LoVo (cell line): ENCODE measurements around the gene TBXA2R.

Experiments used
- DNase-seq: peaks from one replicate; pipeline ENCODE4 v3.0.0-alpha.2; 2016; ENCODE audit warnings: low spot score

TBXA2R gene

DNA sequence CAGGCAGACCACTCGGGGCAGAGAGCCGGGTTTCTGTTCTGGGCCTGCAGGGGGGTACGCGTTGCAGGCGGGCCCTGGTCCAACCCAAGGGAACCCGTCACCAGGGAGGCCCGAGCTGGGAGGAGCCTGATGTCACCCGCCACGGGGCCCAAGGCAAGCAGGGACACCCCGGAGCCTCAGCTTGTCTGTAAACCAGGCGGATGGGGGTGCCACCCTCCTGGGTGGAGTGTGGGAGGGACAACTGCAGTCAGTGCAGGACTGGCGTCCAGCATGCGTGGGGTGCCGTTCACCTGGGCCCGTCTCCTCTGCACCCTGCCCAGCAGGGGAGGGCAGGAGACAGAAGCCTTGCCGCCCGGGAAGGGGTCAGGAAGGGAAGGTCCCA, 12.9 kb upstream of the TBXA2R start:
- DNase-seq, result no peak

GRCh38 chr19:3618811-3619630, 12.3 kb upstream of the TBXA2R start:
- no peak for DNase-seq

- DNase-seq, result peak; percentile 27
Measured at GRCh38 chr19:3618144-3618810, 11.6 kb upstream of the TBXA2R start.

DNA sequence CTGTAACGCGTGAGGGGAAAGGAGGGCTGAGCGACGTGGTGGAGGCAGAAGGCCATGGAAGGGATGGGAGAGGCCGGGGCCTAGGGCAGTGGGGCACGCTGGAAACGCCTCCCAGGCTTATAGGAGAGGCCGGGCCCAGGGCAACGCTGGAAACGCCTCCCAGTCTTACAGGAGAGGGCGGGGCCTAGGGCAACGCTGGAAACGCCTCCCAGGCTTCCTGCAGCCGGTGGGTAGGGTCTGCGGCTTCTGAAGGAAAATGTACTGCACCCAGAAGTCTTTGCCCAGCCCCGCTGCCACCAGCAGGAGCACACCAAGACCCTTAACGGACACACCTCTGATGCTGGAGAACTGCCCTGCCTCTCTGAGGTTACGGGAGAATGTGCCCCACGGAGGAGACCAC, 10.8 kb upstream of the TBXA2R start:
- DNase-seq, result no peak

GRCh38 chr19:3615524-3616135, 9.0 kb upstream of the TBXA2R start:
- DNase-seq, result no peak

GRCh38 chr19:3614858-3615505, 8.3 kb upstream of the TBXA2R start:
- no peak for DNase-seq

- DNase-seq, result no peak
Measured at GRCh38 chr19:3613818-3614661, 7.4 kb upstream of the TBXA2R start.

DNA sequence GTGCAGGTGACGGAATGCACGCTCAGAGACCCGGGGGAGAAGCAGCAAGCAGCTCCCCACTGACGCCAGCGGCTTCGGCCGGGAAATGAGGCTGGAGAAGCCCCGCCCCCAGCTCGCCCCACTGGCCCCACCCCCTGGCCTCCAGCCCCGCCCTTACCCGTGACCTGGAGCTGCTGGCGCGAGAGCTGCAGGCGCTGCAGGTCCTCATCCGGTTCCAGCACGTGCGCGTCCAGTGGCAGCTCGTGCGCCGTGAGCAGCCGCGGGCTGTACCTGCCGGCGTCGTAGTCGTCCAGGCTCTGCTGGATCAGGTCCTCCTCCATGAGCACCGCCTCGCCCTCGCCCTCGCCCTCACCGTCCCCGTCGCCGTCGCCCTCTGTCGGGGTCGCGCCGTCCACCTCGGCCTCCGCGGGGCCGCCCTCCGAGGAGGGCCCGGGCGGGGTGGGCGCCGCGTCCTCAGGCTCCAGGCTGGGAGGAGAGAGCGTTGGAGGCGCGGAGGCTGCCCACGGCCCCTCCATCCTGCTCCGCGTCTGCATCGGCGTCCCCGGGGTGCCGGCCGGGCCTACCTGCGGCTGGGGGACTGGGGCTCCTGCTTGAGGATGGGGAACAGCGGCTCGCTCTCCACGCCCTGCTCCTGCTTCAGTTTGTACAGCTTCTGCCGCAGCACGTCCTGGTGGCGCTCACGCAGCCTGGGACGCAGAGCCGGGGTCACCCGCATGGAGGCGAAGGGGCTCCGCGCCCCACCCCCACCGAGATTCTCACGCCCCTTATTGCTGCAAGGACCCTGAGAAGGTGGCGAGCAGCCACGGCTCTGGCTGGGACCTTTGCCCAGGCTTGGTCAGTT, 6.4 kb upstream of the TBXA2R start:
- no peak for DNase-seq

GRCh38 chr19:3612330-3612729, 5.7 kb upstream of the TBXA2R start:
- no peak for DNase-seq

- DNase-seq, result no peak
Measured at GRCh38 chr19:3611841-3612240, 5.2 kb upstream of the TBXA2R start.

GRCh38 chr19:3610745-3611717, 4.4 kb upstream of the TBXA2R start:
- DNase-seq, result no peak

GRCh38 chr19:3609779-3610719, 3.4 kb upstream of the TBXA2R start:
- no peak for DNase-seq

GRCh38 chr19:3608750-3609322, 2.2 kb upstream of the TBXA2R start:
- no peak for DNase-seq

GRCh38 chr19:3608079-3608641, 1.5 kb upstream of the TBXA2R start:
- no peak for DNase-seq

GRCh38 chr19:3607303-3608078, 816 bp upstream of the TBXA2R start:
- DNase-seq, result no peak

GRCh38 chr19:3606174-3606689, 443 bp downstream of the TBXA2R start:
- DNase-seq, result peak; percentile 68

- DNase-seq, result no peak
Measured at GRCh38 chr19:3605770-3606169, 905 bp downstream of the TBXA2R start.
